H9 (cell line): ENCODE measurements around the gene SH3RF3. TPM values are rescaled to one million over a fixed set of nuclear protein-coding genes. Genes with fewer than 3 reads are reported as not detected.

Source experiments
- DNase-seq: peaks from one replicate; pipeline ENCODE4 v3.0.0-alpha.2; 2017
- H2AFZ ChIP-seq: one replicate; pipeline ENCODE4 v1.6.1; 2013; ENCODE audit warnings: mild to moderate bottlenecking, low read length, control low read depth, moderate library complexity
- H2AK5ac ChIP-seq: 2 replicates; pipeline ENCODE4 v1.6.1; 2013; ENCODE audit warnings: low read length, control low read depth, mixed read lengths; ENCODE audit not compliant: insufficient read length
- H2BK120ac ChIP-seq: one replicate; pipeline ENCODE4 v1.6.1; 2013; ENCODE audit warnings: low read depth, mild to moderate bottlenecking, low read length, control low read depth, inconsistent platforms; ENCODE audit not compliant: poor library complexity, severe bottlenecking
- H2BK12ac ChIP-seq: 2 replicates; pipeline ENCODE4 v1.6.1; 2013; ENCODE audit warnings: low read length, control low read depth, mixed read lengths, low read depth; ENCODE audit not compliant: insufficient read length
- H2BK15ac ChIP-seq: 2 replicates; pipeline ENCODE4 v1.6.1; 2013; ENCODE audit warnings: low read depth, low read length, control low read depth
- H2BK20ac ChIP-seq: one replicate; pipeline ENCODE4 v1.6.1; 2013; ENCODE audit warnings: low read depth, mild to moderate bottlenecking, low read length, control low read depth, inconsistent platforms; ENCODE audit not compliant: poor library complexity, severe bottlenecking
- H2BK5ac ChIP-seq: 2 replicates; pipeline ENCODE4 v1.6.1; 2013; ENCODE audit warnings: low read length, control low read depth, mixed read lengths; ENCODE audit not compliant: insufficient read length
- H3K14ac ChIP-seq: 2 replicates; pipeline ENCODE4 v1.6.1; 2013; ENCODE audit warnings: low read length, control low read depth; ENCODE audit not compliant: insufficient read depth
- H3K18ac ChIP-seq: 2 replicates; pipeline ENCODE4 v1.6.1; 2013; ENCODE audit warnings: low read depth, mild to moderate bottlenecking, mixed read lengths, low read length, control low read depth; ENCODE audit not compliant: insufficient read length
- H3K23ac ChIP-seq: 2 replicates; pipeline ENCODE4 v1.6.1; 2013; ENCODE audit warnings: low read length, control low read depth, mixed read lengths, low read depth; ENCODE audit not compliant: insufficient read length
- H3K23me2 ChIP-seq: 2 replicates; pipeline ENCODE4 v1.6.1; 2013; ENCODE audit warnings: low read depth, mild to moderate bottlenecking, mixed read lengths, low read length, control low read depth; ENCODE audit not compliant: insufficient read length, poor library complexity, severe bottlenecking
- H3K27ac ChIP-seq: 2 replicates; pipeline ENCODE4 v1.5.1; 2013; ENCODE audit warnings: low read length, control low read depth, mixed read lengths, low read depth; ENCODE audit not compliant: insufficient read length
- H3K27me3 ChIP-seq: 2 replicates; pipeline ENCODE4 v1.6.1; 2013; ENCODE audit warnings: low read length, control low read depth, inconsistent platforms; ENCODE audit not compliant: insufficient read depth
- H3K4ac ChIP-seq: 2 replicates; pipeline ENCODE4 v1.6.1; 2013; ENCODE audit warnings: low read depth, mild to moderate bottlenecking, control low read depth, inconsistent platforms, low read length, moderate library complexity
- H3K4me1 ChIP-seq: 2 replicates; pipeline ENCODE4 v1.6.1; 2013; ENCODE audit warnings: low read length, control low read depth, inconsistent platforms; ENCODE audit not compliant: insufficient read depth
- H3K4me2 ChIP-seq: 2 replicates; pipeline ENCODE4 v1.6.1; 2013; ENCODE audit warnings: low read length, control low read depth, mixed read lengths; ENCODE audit not compliant: insufficient read length, insufficient read depth
- H3K56ac ChIP-seq: 2 replicates; pipeline ENCODE4 v1.6.1; 2013; ENCODE audit warnings: low read depth, mild to moderate bottlenecking, mixed read lengths, low read length, control low read depth; ENCODE audit not compliant: insufficient read length
- H3K79me1 ChIP-seq: 2 replicates; pipeline ENCODE4 v1.6.1; 2013; ENCODE audit warnings: low read depth, mild to moderate bottlenecking, moderate library complexity, low read length, control low read depth, inconsistent platforms; ENCODE audit not compliant: insufficient read depth, poor library complexity, severe bottlenecking
- H3K79me2 ChIP-seq: 2 replicates; pipeline ENCODE4 v1.6.1; 2013; ENCODE audit warnings: low read length, control low read depth, inconsistent platforms; ENCODE audit not compliant: insufficient read depth
- H3K9ac ChIP-seq: 2 replicates; pipeline ENCODE4 v1.6.1; 2013; ENCODE audit warnings: low read length, control low read depth, mixed read lengths; ENCODE audit not compliant: insufficient read length; ENCODE audit errors: extremely low read depth
- H3K9me3 ChIP-seq: one replicate; pipeline ENCODE4 v1.6.1; 2013; ENCODE audit warnings: low read depth, low read length, inconsistent platforms; ENCODE audit not compliant: control insufficient read depth
- H3T11ph ChIP-seq: one replicate; pipeline ENCODE4 v1.6.1; 2013; ENCODE audit warnings: mild to moderate bottlenecking, low read length, control low read depth, inconsistent platforms
- H4K20me1 ChIP-seq: one replicate; pipeline ENCODE4 v1.6.1; 2013; ENCODE audit not compliant: control insufficient read depth, insufficient read length, insufficient read depth
- H4K5ac ChIP-seq: 2 replicates; pipeline ENCODE4 v1.6.1; 2013; ENCODE audit warnings: low read depth, mild to moderate bottlenecking, mixed read lengths, low read length, control low read depth; ENCODE audit not compliant: insufficient read length
- H4K8ac ChIP-seq: replicated peaks from 2 replicates; pipeline ENCODE4 v1.6.1; 2013; ENCODE audit warnings: low read length, control low read depth, mixed read lengths, low read depth; ENCODE audit not compliant: insufficient read length
- H4K91ac ChIP-seq: 2 replicates; pipeline ENCODE4 v1.6.1; 2013; ENCODE audit warnings: low read depth, mild to moderate bottlenecking, moderate library complexity, mixed read lengths, low read length, control low read depth; ENCODE audit not compliant: insufficient read length
- H3K27ac Mint-ChIP-seq, 3 experiments: 2 replicates in 2 of 3; 3 replicates in 1 of 3; pipeline ENCODE4 v1.8.0; 2020 to 2021; ENCODE audit warnings: mixed read lengths in 3 of 3, mild to moderate bottlenecking in 1 of 3, moderate library complexity in 1 of 3
- H3K27me3 Mint-ChIP-seq: 2 replicates; pipeline ENCODE4 v1.8.0; 2021; ENCODE audit warnings: low read depth, mild to moderate bottlenecking, moderate library complexity, mixed read lengths
- H3K36me3 Mint-ChIP-seq, 3 experiments: 2 replicates in 2 of 3; 3 replicates in 1 of 3; pipeline ENCODE4 v1.8.0; 2020 to 2021; ENCODE audit warnings: low read depth in 3 of 3, mixed read lengths in 3 of 3; ENCODE audit not compliant: insufficient read depth in 1 of 3
- H3K4me1 Mint-ChIP-seq, 2 experiments: 2 replicates each; pipeline ENCODE4 v1.8.0; 2020; ENCODE audit warnings: mixed read lengths in 2 of 2
- H3K4me3 Mint-ChIP-seq, 2 experiments: 2 replicates in 1 of 2; 3 replicates in 1 of 2; pipeline ENCODE4 v1.8.0; 2020 to 2021; ENCODE audit warnings: mild to moderate bottlenecking in 2 of 2, mixed read lengths in 2 of 2, moderate library complexity in 1 of 2
- H3K9me3 Mint-ChIP-seq, 2 experiments: 2 replicates in 1 of 2; 3 replicates in 1 of 2; pipeline ENCODE4 v1.8.0; 2020; ENCODE audit warnings: mild to moderate bottlenecking in 2 of 2, mixed read lengths in 2 of 2, moderate library complexity in 1 of 2
- CTCF ChIP-seq: fragments of 200-600 bp; sonication (generic); conservative IDR thresholded peaks from 3 replicates; pipeline ENCODE4 v1.8.0; 2021; ENCODE audit warnings: antibody characterized with exemption, mild to moderate bottlenecking
- WGBS: extraction: QIAGEN DNeasy Blood & Tissue Kit; methylation state at CpG from one replicate; pipeline ENCODE4 v1.1.7; 2013; ENCODE audit warnings: missing lambda C conversion rate, low lambda C conversion rate, mixed read lengths; ENCODE audit not compliant: insufficient read length; ENCODE audit errors: extremely low coverage; 5-methylcytosine and 5-hydroxymethylcytosine counted together
- total RNA-seq: library from RNA; stranded (reverse); gene quantifications from 2 replicates; pipeline ENCODE4 v1.2.1, GENCODE V29; 2021

SH3RF3 gene
- total RNA-seq, 1 experiment from 2014 or later, result 0.46 TPM

- Mint-ChIP-seq H3K9me3 (no peaks in the 10 kb centered on the region), H3K27me3 (no peaks in the 10 kb centered on the region; the same call in 1 of the 2 replicates), H3K36me3 (no peaks in the 10 kb centered on the region; a peak in 1 of 7 replicates), H3K4me3 (no peak overlapping the region), H3K4me1 (peaks cover 11 to 21% of the 10 kb centered on the region in 2 experiments), H3K27ac (peak overlapping the region in 1 of 3 experiments; percentile 10; a peak in 1 of 7 replicates)
- Histone ChIP-seq H3K4me2 (no peak overlapping the region), H3K56ac (no peak overlapping the region), H3K79me1 (no peaks in the 10 kb centered on the region), H4K5ac (no peak overlapping the region), H3K79me2 (no peaks in the 10 kb centered on the region), H3K18ac (no peak overlapping the region), H3K4ac (no peak overlapping the region), H3K14ac (no peak overlapping the region; the same call in 1 of the 2 replicates), H3K4me1 (peaks cover 8% of the 10 kb centered on the region; the same call in 1 of the 2 replicates), H3K23me2 (no peaks in the 10 kb centered on the region), H3K27me3 (no peaks in the 10 kb centered on the region), H2BK20ac (no peak overlapping the region), H3T11ph (no peak overlapping the region), H4K20me1 (no peaks in the 10 kb centered on the region), H2BK12ac (no peak overlapping the region), H4K91ac (no peak overlapping the region), H2BK120ac (no peak overlapping the region), H2BK15ac (no peak overlapping the region), H3K9me3 (no peaks in the 10 kb centered on the region), H2AK5ac (no peak overlapping the region), H3K9ac (no peak overlapping the region), H4K8ac (no peak overlapping the region), H2AFZ (no peak overlapping the region), H3K27ac (no peak overlapping the region), H2BK5ac (no peak overlapping the region), H3K23ac (no peak overlapping the region)
- peak; percentile 44 for TF ChIP-seq CTCF
- WGBS, result no CpG with 5 or more reads among the region's 18 CpGs
- DNase-seq, result no peak
These were observed 220.8 kb downstream of the SH3RF3 start for GRCh38 chr2:109349503-109350465.
